H1 (cell line): ENCODE measurements around the gene OXCT2. TPM values are rescaled to one million over a fixed set of nuclear protein-coding genes. Genes with fewer than 3 reads are reported as not detected.

Experiments
- CTCF ChIA-PET: fragments of 300-600 bp; sonication (Branson Sonifier 250); formaldehyde crosslinking; loops from one replicate; lab custom pipeline; 2021; ENCODE audit not compliant: partially characterized antibody; lab: Charles Lee
- POLR2A ChIA-PET: fragments of 300-600 bp; sonication (Branson Sonifier 250); formaldehyde crosslinking; loops from one replicate; lab custom pipeline; 2021; ENCODE audit warnings: inconsistent platforms; ENCODE audit not compliant: partially characterized antibody; lab: Charles Lee
- DNase-seq, 2 experiments: peaks; one replicate each; pipeline versions ENCODE4 v3.0.0 to v3.0.0-alpha.2; 2010 to 2022; ENCODE audit warnings: low spot score in 2 of 2, low read depth in 1 of 2, mixed read lengths in 1 of 2
- FAIRE-seq: peaks from 2 replicates; lab custom pipeline; 2011; peaks lifted over from hg19 to GRCh38; lab: Jason Lieb, UNC
- H2AFZ ChIP-seq: 2 replicates; pipeline ENCODE4 v1.8.1; 2012; ENCODE audit warnings: low read length, inconsistent platforms
- H2AK5ac ChIP-seq: 2 replicates; pipeline ENCODE4 v1.6.1; 2013; ENCODE audit warnings: low read depth, low read length
- H2BK120ac ChIP-seq: replicated peaks from 2 replicates; pipeline ENCODE3; 2013; ENCODE audit warnings: low read depth, low read length, inconsistent platforms
- H2BK12ac ChIP-seq: 2 replicates; pipeline ENCODE4 v1.6.1; 2013; ENCODE audit warnings: low read depth, low read length
- H2BK15ac ChIP-seq: 2 replicates; pipeline ENCODE4 v1.6.1; 2013; ENCODE audit warnings: low read length
- H2BK20ac ChIP-seq: 2 replicates; pipeline ENCODE4 v1.6.1; 2013; ENCODE audit warnings: low read length
- H2BK5ac ChIP-seq: 2 replicates; pipeline ENCODE4 v1.6.1; 2013; ENCODE audit warnings: low read depth, low read length
- H3K14ac ChIP-seq: 2 replicates; pipeline ENCODE4 v1.6.1; 2013; ENCODE audit warnings: inconsistent platforms; ENCODE audit not compliant: insufficient read length
- H3K18ac ChIP-seq: 2 replicates; pipeline ENCODE4 v1.6.1; 2013; ENCODE audit warnings: low read length; ENCODE audit errors: extremely low read depth
- H3K23ac ChIP-seq: 2 replicates; pipeline ENCODE4 v1.6.1; 2013; ENCODE audit warnings: inconsistent platforms; ENCODE audit not compliant: insufficient read length
- H3K23me2 ChIP-seq: 2 replicates; pipeline ENCODE4 v1.6.1; 2013; ENCODE audit warnings: low read depth, low read length
- H3K27ac ChIP-seq: 2 replicates; pipeline ENCODE4 v1.6.1; 2011; ENCODE audit warnings: low read depth, low read length, inconsistent platforms
- H3K27me3 ChIP-seq, 4 experiments: replicated peaks in 1 of 4; 1 replicate in 1 of 4; 2 replicates in 3 of 4; pipeline versions ENCODE4 v1.6.1 to v1.8.1; 2011 to 2013; ENCODE audit warnings: low read length in 3 of 4, mild to moderate bottlenecking in 3 of 4, inconsistent platforms in 2 of 4, mixed read lengths in 2 of 4, moderate library complexity in 1 of 4; ENCODE audit not compliant: control insufficient read depth in 3 of 4, insufficient read depth in 3 of 4; ENCODE audit errors: extremely low read depth in 1 of 4
- H3K36me3 ChIP-seq, 4 experiments: 2 replicates each; pipeline versions ENCODE4 v1.6.1 to v1.8.1; 2011 to 2013; ENCODE audit warnings: mild to moderate bottlenecking in 4 of 4, low read length in 3 of 4, moderate library complexity in 2 of 4, control low read depth in 1 of 4, inconsistent platforms in 1 of 4; ENCODE audit not compliant: insufficient read depth in 4 of 4, control insufficient read depth in 2 of 4
- H3K4ac ChIP-seq: replicated peaks from 2 replicates; pipeline ENCODE3; 2013; ENCODE audit warnings: low read length, low read depth, mixed read lengths, inconsistent platforms; ENCODE audit not compliant: insufficient read length
- H3K4me1 ChIP-seq, 4 experiments: replicated peaks in 1 of 4; 1 replicate in 1 of 4; 2 replicates in 3 of 4; pipeline versions ENCODE4 v1.6.1 to v1.8.1; 2011 to 2013; ENCODE audit warnings: low read length in 3 of 4, inconsistent platforms in 2 of 4, mixed read lengths in 1 of 4; ENCODE audit not compliant: insufficient read depth in 4 of 4, control insufficient read depth in 3 of 4
- H3K4me2 ChIP-seq, 2 experiments: 2 replicates each; pipeline versions ENCODE4 v1.6.1 to v1.8.1; 2011 to 2013; ENCODE audit warnings: low read depth in 2 of 2, low read length in 2 of 2, control low read depth in 1 of 2, inconsistent platforms in 1 of 2, mild to moderate bottlenecking in 1 of 2; ENCODE audit not compliant: insufficient read depth in 1 of 2
- H3K4me3 ChIP-seq, 4 experiments: fragments of 200-600, 300-600 bp in 1 of 4; sonication (generic), shearing (Covaris generic), sonication (Bioruptor Twin) in 1 of 4; 2 replicates each; pipeline versions ENCODE4 v1.5.1 to v1.8.1; 2011 to 2016; ENCODE audit warnings: low read length in 4 of 4, low read depth in 3 of 4, control low read depth in 2 of 4, inconsistent platforms in 2 of 4, mild to moderate bottlenecking in 2 of 4, mixed read lengths in 1 of 4, moderate library complexity in 1 of 4; ENCODE audit not compliant: insufficient read depth in 2 of 4; ENCODE audit errors: extremely low read depth in 1 of 4
- H3K56ac ChIP-seq: replicated peaks from 2 replicates; pipeline ENCODE3; 2013; ENCODE audit warnings: low read depth, mild to moderate bottlenecking, mixed read lengths, low read length, inconsistent platforms; ENCODE audit not compliant: insufficient read length
- H3K79me1 ChIP-seq: 2 replicates; pipeline ENCODE4 v1.6.1; 2013; ENCODE audit warnings: low read depth, low read length, control low read depth
- H3K79me2 ChIP-seq, 2 experiments: 2 replicates each; pipeline versions ENCODE4 v1.6.1 to v1.8.1; 2012 to 2013; ENCODE audit warnings: low read length in 2 of 2, mild to moderate bottlenecking in 2 of 2, inconsistent platforms in 1 of 2; ENCODE audit not compliant: insufficient read depth in 2 of 2, control insufficient read depth in 1 of 2
- H3K9ac ChIP-seq, 4 experiments: replicated peaks in 1 of 4; 1 replicate in 1 of 4; 2 replicates in 3 of 4; pipeline versions ENCODE4 v1.6.1 to v1.8.1; 2011 to 2013; ENCODE audit warnings: low read depth in 3 of 4, low read length in 3 of 4, control low read depth in 2 of 4, mild to moderate bottlenecking in 2 of 4, moderate library complexity in 2 of 4, inconsistent platforms in 1 of 4; ENCODE audit errors: extremely low read depth in 1 of 4
- H3K9me3 ChIP-seq, 2 experiments: 2 replicates each; pipeline versions ENCODE4 v1.6.1 to v1.8.1; 2012 to 2013; ENCODE audit warnings: mild to moderate bottlenecking in 2 of 2, moderate library complexity in 2 of 2, control low read depth in 1 of 2, inconsistent platforms in 1 of 2, low read depth in 1 of 2, low read length in 1 of 2, mixed read lengths in 1 of 2; ENCODE audit not compliant: insufficient read depth in 2 of 2
- H4K20me1 ChIP-seq, 2 experiments: replicated peaks in 1 of 2; 2 replicates each; pipeline versions ENCODE3 to v1.8.1; 2011 to 2013; ENCODE audit warnings: inconsistent platforms in 2 of 2, low read length in 2 of 2, mild to moderate bottlenecking in 1 of 2; ENCODE audit not compliant: insufficient read depth in 2 of 2, control insufficient read depth in 1 of 2
- H4K5ac ChIP-seq: 2 replicates; pipeline ENCODE4 v1.6.1; 2013; ENCODE audit warnings: low read length, low read depth, mixed read lengths, inconsistent platforms; ENCODE audit not compliant: insufficient read length
- H4K8ac ChIP-seq: 2 replicates; pipeline ENCODE4 v1.8.0; 2013; ENCODE audit warnings: mild to moderate bottlenecking, moderate library complexity, low read length, inconsistent platforms; ENCODE audit not compliant: insufficient read depth; ENCODE audit errors: extremely low read depth
- H4K91ac ChIP-seq: replicated peaks from 2 replicates; pipeline ENCODE3; 2013; ENCODE audit warnings: low read length, mixed read lengths, inconsistent platforms; ENCODE audit not compliant: insufficient read length
- ATF3 ChIP-seq: IDR thresholded peaks from 2 replicates; pipeline ENCODE4 v1.6.1; 2011; ENCODE audit warnings: low read depth, mild to moderate bottlenecking, low read length; ENCODE audit not compliant: insufficient read depth
- CBX5 ChIP-seq: fragments of 300-800, 300-1000 bp; sonication (generic); IDR thresholded peaks from 2 replicates; pipeline ENCODE4 v1.7.1; 2016; ENCODE audit warnings: antibody characterized with exemption, low read length, low read depth
- EP300 ChIP-seq, 2 experiments: IDR thresholded peaks; 1 replicate in 1 of 2; 2 replicates in 1 of 2; pipeline ENCODE4 v1.6.1; 2011 to 2012; ENCODE audit warnings: low read depth in 2 of 2, low read length in 2 of 2, mild to moderate bottlenecking in 2 of 2, borderline replicate concordance in 1 of 2, inconsistent platforms in 1 of 2, moderate library complexity in 1 of 2
- GTF2F1 ChIP-seq: IDR thresholded peaks from 2 replicates; pipeline ENCODE4 v1.6.1; 2012; ENCODE audit warnings: low read depth, low read length, improper control_type of control experiment, borderline replicate concordance
- MAFK ChIP-seq: IDR thresholded peaks from 2 replicates; pipeline ENCODE4 v1.6.1; 2012; ENCODE audit warnings: low read depth, mild to moderate bottlenecking, improper control_type of control experiment, low read length
- PHF8 ChIP-seq: fragments of 200-600 bp; sonication (generic); conservative IDR thresholded peaks from 2 replicates; pipeline ENCODE4 v1.7.1; 2012; ENCODE audit warnings: low read depth, mild to moderate bottlenecking, inconsistent platforms, low read length, moderate library complexity
- POU5F1 ChIP-seq: IDR thresholded peaks from 2 replicates; pipeline ENCODE4 v1.6.1; 2011; ENCODE audit warnings: low read depth, mild to moderate bottlenecking, low read length, moderate library complexity
- RXRA ChIP-seq: IDR thresholded peaks from 2 replicates; pipeline ENCODE4 v1.6.1; 2011; ENCODE audit warnings: low read depth, mild to moderate bottlenecking, low read length, moderate library complexity; ENCODE audit not compliant: insufficient read depth
- SIRT6 ChIP-seq: IDR thresholded peaks from one replicate; pipeline ENCODE4 v1.7.1; 2012; ENCODE audit warnings: low read length, inconsistent platforms
- SP1 ChIP-seq: IDR thresholded peaks from 2 replicates; pipeline ENCODE4 v1.6.1; 2011; ENCODE audit warnings: low read depth, low read length
- WGBS, 2 experiments: shearing (Covaris generic) in 1 of 2; methylation state at CpG; one replicate each; pipeline versions ENCODE4 v1.1.6 to v1.1.7; 2013 to 2015; ENCODE audit warnings: low lambda C conversion rate in 2 of 2, mixed read lengths in 2 of 2, inconsistent platforms in 1 of 2, low coverage in 1 of 2, missing lambda C conversion rate in 1 of 2; ENCODE audit not compliant: insufficient replicate concordance in 2 of 2, insufficient coverage in 1 of 2, insufficient read length in 1 of 2; ENCODE audit errors: extremely low coverage in 1 of 2, missing lambda C conversion rate in 1 of 2; 5-methylcytosine and 5-hydroxymethylcytosine counted together
- polyA plus RNA-seq, 7 experiments: library from polyadenylated mRNA; depleted of rRNA in 3 of 7; stranded (reverse) in 5 of 7; unstranded in 2 of 7; fragments of >200 nt in 5 of 7; fragments of 200-250 nt in 2 of 7; gene quantifications; 1 replicate in 5 of 7; 2 replicates in 1 of 7; 4 replicates in 1 of 7; pipeline versions ENCODE4 v1.2.1 to v1.2.3, GENCODE V29; 2011 to 2013; ENCODE audit warnings: missing spikeins in 2 of 7, mixed read lengths in 2 of 7
- total RNA-seq: library from RNA; stranded (reverse); fragmentation: NEBNext Ultra II Directional; extraction: Animal tissue kit (Norgen Biotek cat#: 25700); gene quantifications from 2 replicates; pipeline ENCODE4 v1.2.1, GENCODE V29; 2021
- TF ChIP-seq, protein P1 (sequence below): IDR thresholded peaks from 2 replicates; pipeline ENCODE4 v1.6.1; 2011; ENCODE audit warnings: low read length, improper control_type of control experiment

OXCT2 gene
- total and polyA plus RNA-seq, 2 of the 8 experiments (the other 6 are each of a cell fraction or from before 2014, with no cell fraction given), result 2.6 to 2.9 TPM

- no peak overlapping the region for H3K4ac ChIP-seq
- no peak overlapping the region for H3K56ac ChIP-seq
- FAIRE-seq (no peak), DNase-seq (no peak)
- no peak overlapping the region for H3K23ac ChIP-seq
- H3K23me2 ChIP-seq, result no peaks in the 10 kb centered on the region
- no peaks in the 10 kb centered on the region for H3K27me3 ChIP-seq
- H2BK120ac ChIP-seq, result no peak overlapping the region
- H3K4me1 ChIP-seq, result peaks cover 0 to 2% (median 0%) of the 10 kb centered on the region in 4 experiments; a peak in 2 of 7 replicates
- H4K20me1 ChIP-seq, result no peaks in the 10 kb centered on the region
- 92% methylated on average over 6 of the region's 8 CpGs; no CpG with 5 or more reads in 1 of the 2 experiments for WGBS, 2 experiments
- ChIA-PET CTCF (no interaction called here), POLR2A (no interaction called here)
- no peak overlapping the region for H2BK20ac ChIP-seq
- no peak overlapping the region for H4K5ac ChIP-seq
- no peak overlapping the region for H3K9ac ChIP-seq
- H2BK5ac ChIP-seq, result no peak overlapping the region
- H3K4me3 ChIP-seq, result no peak overlapping the region
- no peaks in the 10 kb centered on the region for H3K36me3 ChIP-seq
- H3K79me1 ChIP-seq, result no peaks in the 10 kb centered on the region
- no peak overlapping the region for H3K18ac ChIP-seq
- no peak overlapping the region for H2BK12ac ChIP-seq
- H3K14ac ChIP-seq, result no peak overlapping the region
- no peak overlapping the region for H2AK5ac ChIP-seq
- H2AFZ ChIP-seq, result no peak overlapping the region
- H2BK15ac ChIP-seq, result no peak overlapping the region
- peaks cover 0 to 9% of the 10 kb centered on the region in 2 experiments; a peak in 1 of 4 replicates for H3K9me3 ChIP-seq
- H4K91ac ChIP-seq, result no peak overlapping the region
- H3K27ac ChIP-seq, result no peak overlapping the region
- H3K79me2 ChIP-seq, result no peaks in the 10 kb centered on the region
- H4K8ac ChIP-seq, result no peak overlapping the region
- no peak overlapping the region for H3K4me2 ChIP-seq
- no peak for TF ChIP-seq POU5F1
- no peak for TF ChIP-seq GTF2F1
- no peak for TF ChIP-seq PHF8
- no peak for TF ChIP-seq ATF3
- TF ChIP-seq SIRT6, result no peak
- no peak for TF ChIP-seq SP1
- no peak for TF ChIP-seq MAFK
- no peak for TF ChIP-seq CBX5
- TF ChIP-seq EP300 (IDR thresholded peaks at IDR 0.05; ENCODE audit: borderline replicate concordance in 1 of 2, low read depth in 2 of 2, low read length in 2 of 2), result no peak
- TF ChIP-seq RXRA, result no peak
- TF ChIP-seq, protein P1, sequence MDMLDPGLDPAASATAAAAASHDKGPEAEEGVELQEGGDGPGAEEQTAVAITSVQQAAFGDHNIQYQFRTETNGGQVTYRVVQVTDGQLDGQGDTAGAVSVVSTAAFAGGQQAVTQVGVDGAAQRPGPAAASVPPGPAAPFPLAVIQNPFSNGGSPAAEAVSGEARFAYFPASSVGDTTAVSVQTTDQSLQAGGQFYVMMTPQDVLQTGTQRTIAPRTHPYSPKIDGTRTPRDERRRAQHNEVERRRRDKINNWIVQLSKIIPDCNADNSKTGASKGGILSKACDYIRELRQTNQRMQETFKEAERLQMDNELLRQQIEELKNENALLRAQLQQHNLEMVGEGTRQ, result no peak
These were observed 37.8 kb upstream of the OXCT2 start for GRCh38 chr1:39808784-39809517.
